ENCODE results near the gene TREX2.

The TREX2 gene, protein sequence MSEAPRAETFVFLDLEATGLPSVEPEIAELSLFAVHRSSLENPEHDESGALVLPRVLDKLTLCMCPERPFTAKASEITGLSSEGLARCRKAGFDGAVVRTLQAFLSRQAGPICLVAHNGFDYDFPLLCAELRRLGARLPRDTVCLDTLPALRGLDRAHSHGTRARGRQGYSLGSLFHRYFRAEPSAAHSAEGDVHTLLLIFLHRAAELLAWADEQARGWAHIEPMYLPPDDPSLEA

DNA sequence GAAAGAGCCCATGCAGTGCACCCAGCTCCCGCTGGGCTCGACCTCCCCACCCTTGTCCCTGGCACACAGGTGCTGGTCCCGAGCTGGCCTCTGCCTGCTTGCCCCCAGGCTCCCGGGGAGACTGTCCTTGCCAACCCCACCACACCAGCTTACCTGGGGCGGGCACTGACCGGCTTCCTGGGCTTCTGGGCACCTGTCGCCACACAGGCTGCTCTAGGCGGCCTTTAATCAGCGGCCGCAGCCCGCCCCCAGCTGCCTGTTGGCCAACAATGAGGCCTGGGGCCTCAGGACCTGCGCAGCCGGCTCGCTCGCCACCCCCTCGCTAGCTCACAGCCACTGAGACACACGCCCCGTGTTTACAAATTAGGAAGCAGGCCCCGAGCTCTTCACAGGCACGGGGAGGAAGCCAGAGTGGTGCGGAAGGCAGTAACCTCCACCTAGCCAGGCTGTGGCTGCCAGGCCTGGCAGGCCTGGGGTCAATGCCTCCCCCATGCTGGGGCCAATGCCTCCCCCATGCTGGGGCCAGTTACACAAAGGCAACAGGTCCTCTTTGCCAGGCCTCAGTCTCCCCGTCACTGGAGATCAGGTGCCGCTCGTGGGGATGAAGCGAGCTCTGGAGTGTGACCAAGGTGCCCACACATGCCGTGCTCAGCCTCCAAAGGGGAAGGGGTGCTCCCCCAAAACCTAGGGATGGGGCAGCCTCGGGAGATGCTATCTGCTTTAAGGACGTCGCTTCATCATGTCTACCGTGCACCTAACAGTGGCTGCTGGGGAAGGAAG, at the start of gene TREX2:
TREX2 (minus strand) TSS at position 201 of the 780 bp plus-strand sequence. CDS start 626 bp downstream, outside the sequence.
- DNase-seq (ENCODE audit: low read depth), result no peak
- no peak within 1 kb of the TSS for H3K4me3 ChIP-seq (ENCODE audit: low read depth, low read length)

DNA sequence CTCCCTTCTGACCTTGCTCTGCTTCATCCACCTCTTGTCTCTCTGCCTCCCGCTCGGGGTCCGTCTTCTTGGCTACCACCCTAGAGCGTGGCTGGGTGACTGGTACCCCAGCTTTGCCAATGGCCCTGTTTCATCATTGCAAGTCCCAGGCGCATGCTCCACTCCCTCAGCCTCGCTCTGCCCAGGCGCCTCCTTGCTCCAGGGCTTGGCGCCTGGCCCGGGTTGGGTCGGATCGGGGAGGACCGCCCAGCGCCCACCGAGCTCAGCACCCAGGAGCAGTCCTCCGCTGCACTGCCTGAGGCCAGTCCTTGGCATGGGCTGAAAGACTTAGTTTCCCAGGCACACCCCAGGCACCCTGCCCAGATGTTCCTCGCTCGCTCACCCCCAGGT, 49.5 kb upstream of the TREX2 start:
- no peak for DNase-seq (ENCODE audit: low read depth)
- peak overlapping the region; percentile 60 for H3K4me3 ChIP-seq (ENCODE audit: low read depth, low read length)

DNA sequence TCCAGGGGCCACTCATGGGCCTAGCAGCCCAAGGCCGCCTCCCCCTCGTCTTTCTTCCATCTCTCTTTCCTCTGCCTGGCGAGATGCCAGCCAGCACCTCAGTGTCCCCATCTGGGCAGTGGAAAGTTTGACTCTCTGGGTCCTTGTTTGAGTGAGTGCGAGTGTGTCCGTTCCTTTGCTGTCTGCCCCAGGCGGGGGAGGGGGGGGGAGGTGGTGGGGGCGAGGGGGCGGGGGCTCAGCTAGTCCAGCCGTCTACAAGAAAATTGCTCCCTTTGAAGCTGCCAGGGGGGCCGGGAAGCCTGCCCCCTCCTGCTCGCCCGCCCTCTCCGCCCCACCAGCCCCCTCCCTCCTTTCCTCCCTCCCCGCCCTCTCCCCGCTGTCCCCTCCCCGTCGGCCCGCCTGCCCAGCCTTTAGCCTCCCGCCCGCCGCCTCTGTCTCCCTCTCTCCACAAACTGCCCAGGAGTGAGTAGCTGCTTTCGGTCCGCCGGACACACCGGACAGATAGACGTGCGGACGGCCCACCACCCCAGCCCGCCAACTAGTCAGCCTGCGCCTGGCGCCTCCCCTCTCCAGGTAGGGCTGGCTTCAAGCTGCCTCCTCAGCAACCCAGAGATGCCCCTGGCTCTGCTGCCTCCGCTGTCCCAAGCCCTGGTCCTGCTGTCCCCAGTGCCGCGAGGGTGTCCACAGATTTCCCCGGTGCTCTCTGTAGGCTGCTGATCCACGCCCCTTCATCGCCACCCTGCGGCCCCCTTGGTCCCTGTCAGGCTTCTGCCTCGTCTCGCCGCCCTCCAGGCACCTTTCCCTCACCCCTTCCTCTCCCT, 48.9 kb upstream of the TREX2 start, which contains the start of gene BGN:
BGN (plus strand) TSS at position 440 of the 821 bp plus-strand sequence. CDS start 9,652 bp downstream, outside the sequence.
- no peak for DNase-seq (ENCODE audit: low read depth)
- peak within 1 kb of the TSS; percentile 60 for H3K4me3 ChIP-seq (ENCODE audit: low read depth, low read length)

DNA sequence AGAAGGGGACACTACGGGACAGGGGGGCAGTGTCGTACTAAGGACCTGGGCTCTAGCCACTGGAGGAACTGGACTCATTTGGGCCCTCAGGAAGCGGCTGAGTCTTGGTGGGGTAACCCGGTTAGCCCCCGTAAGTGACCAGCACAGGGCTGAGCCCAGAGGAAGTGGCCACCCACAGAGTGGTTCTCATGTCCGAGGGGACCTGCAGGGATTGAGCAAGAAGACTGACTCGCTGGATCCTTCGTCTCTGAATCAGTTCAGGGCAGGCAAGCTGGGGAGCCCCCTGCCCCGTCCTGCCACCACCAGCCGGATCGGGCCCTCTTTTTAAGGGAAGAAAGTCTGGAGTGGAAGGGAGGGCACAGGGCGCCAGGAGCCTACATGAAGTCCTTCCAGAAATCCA, 48.2 kb upstream of the TREX2 start:
- DNase-seq (ENCODE audit: low read depth), result no peak
- H3K4me3 ChIP-seq (ENCODE audit: low read depth, low read length), result peak overlapping the region; percentile 28

DNA sequence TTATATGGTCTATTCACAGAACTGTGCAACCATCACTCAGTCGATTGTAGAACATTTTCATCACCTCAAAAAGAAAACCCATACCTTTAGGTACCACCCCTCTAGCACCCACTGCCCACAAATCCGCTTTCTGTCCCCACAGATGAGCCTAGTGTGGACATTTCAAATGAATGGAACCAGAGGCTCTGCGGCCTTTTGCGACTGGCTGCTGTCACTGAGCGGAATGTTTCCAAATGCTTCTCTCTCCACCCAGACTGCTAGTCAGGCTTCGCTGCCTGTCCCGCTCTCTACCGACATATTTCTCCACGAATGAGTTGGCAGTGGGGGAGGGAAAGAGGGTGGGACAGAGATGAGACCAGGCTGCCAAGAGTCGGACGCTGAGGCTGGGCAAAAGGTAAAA, 47.2 kb upstream of the TREX2 start:
- no peak for DNase-seq (ENCODE audit: low read depth)
- H3K4me3 ChIP-seq (ENCODE audit: low read depth, low read length), result no peak overlapping the region

DNA sequence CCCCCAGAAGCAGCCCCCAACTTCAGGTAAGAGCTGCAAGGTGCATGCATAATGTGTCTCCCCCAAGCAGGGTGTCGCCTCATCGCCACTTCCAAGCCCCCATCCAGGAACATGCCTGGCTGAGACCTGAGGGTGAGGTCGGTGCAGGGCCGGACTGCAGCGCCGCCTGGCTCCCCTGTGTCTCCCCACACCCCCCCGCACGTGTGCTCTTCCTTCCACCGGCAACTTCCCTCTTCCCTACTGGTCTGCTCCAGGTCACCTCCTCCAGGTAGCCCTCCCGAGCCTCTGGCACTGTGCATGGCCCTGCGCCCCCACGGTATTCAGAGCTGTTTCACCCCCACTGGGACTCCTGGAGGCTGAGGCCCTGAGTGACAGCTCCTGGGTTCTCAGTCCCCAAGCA, 46.7 kb upstream of the TREX2 start:
- no peak overlapping the region for H3K4me3 ChIP-seq (ENCODE audit: low read depth, low read length)
- DNase-seq (ENCODE audit: low read depth), result no peak

DNA sequence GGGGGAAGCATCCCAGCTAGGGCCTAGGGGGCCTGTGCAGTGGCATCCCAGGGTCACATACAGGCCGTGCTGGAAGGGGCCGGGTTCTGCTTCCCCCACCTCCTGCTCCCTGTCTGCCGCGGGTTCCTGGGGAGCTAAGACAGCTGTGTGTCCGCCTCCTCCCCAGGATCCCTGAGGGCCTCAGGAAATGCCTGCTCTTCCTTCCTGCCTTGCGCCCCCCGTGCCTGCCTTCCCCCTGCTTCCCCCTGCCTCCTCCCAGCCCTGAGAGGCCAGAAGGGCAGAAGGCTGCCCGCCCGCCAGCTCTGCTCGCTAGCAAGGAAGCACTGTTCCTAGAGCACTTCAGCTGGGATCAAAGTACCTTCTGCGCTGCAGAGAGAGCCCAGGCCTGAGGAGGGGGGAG, 46.1 kb upstream of the TREX2 start:
- no peak overlapping the region for H3K4me3 ChIP-seq (ENCODE audit: low read depth, low read length)
- DNase-seq (ENCODE audit: low read depth), result no peak

DNA sequence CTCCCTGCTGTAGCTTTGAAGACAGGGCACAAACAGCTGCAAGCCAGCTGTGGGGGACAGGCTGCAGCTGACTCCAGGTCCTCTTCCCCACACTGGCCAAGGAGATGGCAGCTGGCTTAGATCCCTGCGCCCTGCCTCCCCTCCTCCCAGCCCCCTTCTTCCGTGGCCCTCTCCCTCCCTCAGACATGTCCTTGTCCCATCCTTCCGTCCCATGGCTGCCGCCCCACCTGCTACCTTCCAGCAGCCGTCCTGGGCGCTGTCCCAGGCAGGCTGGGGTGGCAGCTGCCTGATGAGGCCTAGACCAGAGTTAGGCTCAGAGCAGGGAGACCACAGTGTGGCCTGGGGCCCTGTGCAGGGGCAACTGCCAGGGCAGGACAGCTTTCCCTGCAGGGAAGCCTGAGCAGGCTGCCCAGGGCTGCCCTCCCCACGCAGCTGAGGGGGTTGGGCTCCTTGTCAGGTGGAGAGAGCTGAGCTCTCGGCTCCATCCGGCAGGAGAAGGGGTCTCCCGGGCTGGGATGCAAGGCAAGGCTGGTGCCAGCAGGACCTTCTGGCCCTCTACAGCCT, 45.6 kb upstream of the TREX2 start:
- no peak for DNase-seq (ENCODE audit: low read depth)
- H3K4me3 ChIP-seq (ENCODE audit: low read depth, low read length), result no peak overlapping the region

DNA sequence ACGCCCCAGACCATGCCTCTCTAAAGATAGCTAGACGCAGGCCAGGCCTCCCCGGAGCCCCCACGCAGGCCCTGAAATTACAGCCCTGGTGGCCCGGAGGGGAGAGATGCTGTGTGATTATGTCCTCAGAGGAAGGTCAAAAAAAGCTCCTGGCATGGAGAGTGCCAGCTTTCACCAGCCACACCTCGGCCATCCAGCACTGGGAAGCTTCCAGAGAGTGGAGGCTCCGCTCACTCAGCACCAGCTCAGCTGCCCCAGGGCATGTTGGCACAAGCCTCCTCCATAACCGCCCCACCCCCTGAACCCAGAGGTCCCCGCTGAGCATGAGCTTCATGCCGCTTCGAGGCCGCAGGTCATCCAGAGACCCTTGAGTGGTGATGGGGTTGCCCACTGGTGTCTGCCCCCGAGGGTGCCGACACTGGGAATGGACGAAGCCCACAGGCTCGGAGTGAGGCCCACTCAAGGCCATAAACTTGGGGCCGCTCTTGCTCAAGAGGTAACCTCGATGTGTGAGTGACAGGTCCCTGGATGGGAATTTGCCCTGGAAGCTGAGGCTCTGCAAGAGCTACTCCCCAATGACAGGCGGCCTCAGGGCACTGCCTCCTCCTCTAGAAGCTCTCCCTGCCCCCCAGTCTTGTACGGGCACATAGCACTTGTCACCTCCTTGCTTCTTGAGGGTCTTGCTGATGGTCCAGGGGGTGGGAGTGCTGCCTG, 44.5 kb upstream of the TREX2 start:
- no peak for DNase-seq (ENCODE audit: low read depth)

DNA sequence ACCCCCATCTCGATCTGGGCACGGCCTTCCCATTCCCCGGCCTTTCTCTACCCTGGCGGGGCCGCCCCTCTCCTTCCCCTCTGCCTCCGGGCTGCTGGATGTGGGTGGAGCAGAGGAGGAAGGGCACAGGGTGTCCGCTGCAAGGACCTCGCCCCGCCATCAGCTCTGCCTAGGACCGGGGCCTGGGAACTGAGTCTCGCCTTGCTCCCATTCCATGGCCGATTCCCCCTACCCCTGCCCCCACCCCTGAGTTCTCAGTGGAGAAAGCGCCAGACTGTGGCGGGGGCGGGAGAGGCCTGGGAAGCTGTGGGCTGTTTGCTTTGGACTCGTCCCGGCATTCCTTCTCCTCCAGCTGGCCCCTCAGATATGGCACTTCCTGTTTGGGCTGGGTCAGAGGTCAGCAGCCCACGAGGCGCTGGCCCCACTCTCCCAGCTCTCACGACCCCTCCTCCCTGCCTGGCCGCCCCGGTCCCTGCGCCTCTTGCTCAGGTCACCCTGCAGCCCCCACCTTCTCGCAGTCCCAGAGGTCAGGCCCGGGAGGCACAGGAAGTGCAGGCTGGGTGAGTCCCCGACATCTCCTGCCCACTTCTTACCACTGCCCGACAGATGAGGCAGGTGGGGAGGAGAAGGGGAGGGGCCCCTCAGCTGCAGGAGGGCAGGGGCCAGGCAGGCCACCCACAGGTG, 42.5 kb upstream of the TREX2 start:
- H3K4me3 ChIP-seq (ENCODE audit: low read depth, low read length), result no peak overlapping the region
- DNase-seq (ENCODE audit: low read depth), result no peak

More for the DNA sequence above, 44.5 kb upstream of the TREX2 start:
- H3K4me3 ChIP-seq (ENCODE audit: low read depth, low read length), result no peak overlapping the region

DNA sequence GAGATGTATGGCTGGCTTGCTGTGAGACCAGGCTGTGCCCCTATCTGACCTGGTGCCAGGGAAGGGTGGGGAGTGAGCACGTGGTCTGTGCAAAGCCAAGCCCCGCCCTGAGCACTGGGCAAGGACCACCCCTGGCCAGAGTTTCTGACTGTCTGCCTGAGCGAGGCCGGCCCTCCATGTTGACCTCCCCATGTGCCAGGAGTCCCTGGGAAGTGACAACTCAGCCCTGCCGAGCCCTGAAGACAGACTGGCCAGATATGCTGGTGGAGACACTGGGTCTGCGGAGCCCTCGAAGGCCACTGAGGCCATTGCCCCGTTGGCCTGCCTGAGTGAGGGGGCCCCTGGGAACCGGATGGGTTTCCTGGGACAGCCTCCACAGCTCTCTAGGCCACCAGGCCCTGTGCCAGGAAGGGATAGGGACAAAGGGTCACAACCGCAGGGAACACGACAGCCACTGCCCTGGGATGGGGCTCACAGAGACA, 41.8 kb upstream of the TREX2 start:
- DNase-seq (ENCODE audit: low read depth), result no peak
- H3K4me3 ChIP-seq (ENCODE audit: low read depth, low read length), result no peak overlapping the region

DNA sequence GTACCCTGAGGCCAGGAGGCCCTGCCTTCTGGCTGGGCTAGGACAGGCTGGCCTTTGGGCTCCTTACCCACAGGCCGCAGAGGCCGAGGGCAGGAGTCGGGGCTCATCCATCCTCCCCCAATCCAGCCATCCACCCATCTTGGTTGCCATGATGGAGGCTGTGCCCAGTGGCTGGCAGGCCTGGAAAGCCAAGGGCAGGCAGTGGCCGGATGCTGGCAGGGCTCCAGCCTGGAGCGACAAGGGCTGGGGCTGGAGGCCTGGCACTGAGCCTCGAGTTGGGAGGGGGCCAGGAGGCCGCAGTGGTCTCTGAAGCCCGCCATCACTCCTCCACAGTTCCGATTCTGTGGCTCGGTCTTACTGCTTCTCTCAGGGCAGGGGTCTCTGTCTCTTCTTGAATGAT, 40.3 kb upstream of the TREX2 start:
- DNase-seq (ENCODE audit: low read depth), result no peak
- H3K4me3 ChIP-seq (ENCODE audit: low read depth, low read length), result no peak overlapping the region

DNA sequence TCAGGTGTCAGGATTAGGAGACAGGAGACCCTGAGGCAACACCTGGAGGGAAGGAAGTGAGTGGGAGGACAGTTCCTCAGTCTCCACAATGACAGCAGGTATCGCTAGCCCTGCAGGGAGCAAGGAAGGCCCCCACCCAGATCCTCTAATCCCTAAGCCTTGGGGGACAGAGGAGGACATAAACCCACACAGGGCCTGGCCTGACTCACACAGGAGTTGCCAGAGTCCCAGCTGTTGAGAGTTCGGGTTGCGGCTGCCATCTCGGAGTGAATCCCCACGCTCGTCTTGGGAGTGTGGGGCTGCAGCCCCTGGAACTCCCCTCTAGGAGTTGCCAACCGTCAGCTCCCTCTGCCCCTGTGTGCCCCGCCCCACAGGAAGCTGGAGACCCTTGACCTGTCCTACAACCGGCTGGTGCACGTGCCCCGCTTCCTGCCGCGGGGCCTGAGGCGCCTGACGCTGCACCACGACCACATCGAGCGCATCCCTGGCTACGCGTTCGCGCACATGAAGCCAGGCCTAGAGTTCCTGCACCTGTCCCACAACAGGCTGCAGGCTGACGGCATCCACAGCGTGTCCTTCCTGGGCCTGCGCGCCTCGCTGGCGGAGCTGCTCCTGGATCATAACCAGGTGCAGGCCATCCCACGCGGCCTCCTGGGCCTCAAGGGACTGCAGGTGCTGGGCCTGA, 39.7 kb upstream of the TREX2 start:
- no peak for DNase-seq (ENCODE audit: low read depth)
- H3K4me3 ChIP-seq (ENCODE audit: low read depth, low read length), result no peak overlapping the region

DNA sequence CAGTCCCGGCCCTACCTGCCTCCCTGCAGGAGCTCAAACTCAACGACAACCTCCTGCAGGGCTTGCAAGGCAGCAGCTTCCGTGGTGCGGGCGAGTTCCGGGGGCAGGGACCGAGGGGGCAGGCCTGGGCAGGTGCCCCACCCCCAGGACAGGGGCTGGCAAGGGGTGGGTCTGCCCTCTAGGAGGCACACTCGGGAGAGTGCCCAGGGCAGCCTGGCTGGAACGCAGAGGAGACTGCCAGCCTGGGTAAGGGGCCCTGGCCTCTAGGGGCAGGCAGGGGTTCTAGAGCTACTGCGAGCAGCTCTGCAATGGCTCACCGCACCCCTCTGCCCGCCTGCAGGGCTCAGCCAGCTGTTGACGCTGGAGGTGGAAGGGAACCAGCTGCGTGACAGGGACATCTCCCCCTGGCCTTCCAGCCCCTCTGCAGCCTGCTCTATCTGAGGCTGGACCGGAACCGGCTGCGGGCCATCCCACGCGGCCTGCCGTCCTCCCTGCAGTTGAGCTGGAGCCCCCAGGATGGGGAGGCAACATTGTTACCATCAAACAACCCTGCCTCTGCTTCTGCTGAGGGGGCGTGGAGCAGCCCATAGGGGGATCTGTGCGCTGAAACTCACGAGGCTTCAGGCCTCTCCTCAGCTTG, 36.6 kb upstream of the TREX2 start:
- DNase-seq (ENCODE audit: low read depth), result no peak

DNA sequence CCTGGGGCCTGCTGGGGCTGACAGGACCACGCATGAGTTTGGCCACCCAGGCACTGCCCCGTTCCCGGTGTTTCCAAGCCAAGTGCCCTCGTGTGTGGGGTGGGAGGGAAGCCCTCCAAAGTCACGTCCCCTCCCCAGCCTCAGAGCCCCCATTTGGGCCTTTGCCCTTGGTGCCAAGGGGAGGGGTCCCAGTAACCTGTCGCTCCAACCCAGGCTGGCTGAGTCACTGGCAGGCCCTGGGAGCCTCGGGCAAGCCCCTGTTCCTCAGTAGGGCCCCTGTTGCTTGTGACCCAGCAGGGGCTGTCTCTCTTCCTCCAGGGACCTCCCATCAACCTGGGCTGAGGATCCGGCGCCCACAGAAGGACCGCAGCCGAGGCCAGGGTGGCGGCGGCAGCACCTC, 35.2 kb upstream of the TREX2 start:
- DNase-seq (ENCODE audit: low read depth), result no peak

More for the DNA sequence above, 36.6 kb upstream of the TREX2 start:
- no peak overlapping the region for H3K4me3 ChIP-seq (ENCODE audit: low read depth, low read length)

DNA sequence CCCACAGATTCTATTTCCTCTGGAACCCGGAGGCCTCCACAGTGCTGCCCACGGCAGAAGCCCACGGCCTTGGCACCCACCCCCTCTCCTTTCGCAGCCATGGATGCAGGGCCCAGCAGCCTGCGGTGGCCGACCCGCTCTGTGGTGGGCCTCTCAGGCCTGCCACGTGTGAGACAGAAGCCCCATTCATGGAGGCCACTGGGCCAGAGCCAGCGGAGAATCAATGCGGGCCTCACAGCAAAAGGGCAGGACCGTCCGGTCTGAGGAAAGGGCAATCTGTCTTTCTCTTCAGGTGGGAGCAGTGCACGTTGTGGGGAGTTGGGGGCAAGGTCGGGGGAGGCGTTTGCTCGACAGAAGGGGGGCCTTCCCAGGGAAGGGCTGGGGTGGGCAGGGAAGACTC, 32.9 kb upstream of the TREX2 start:
- no peak overlapping the region for H3K4me3 ChIP-seq (ENCODE audit: low read depth, low read length)
- no peak for DNase-seq (ENCODE audit: low read depth)

More for the DNA sequence above, 35.2 kb upstream of the TREX2 start:
- no peak overlapping the region for H3K4me3 ChIP-seq (ENCODE audit: low read depth, low read length)

DNA sequence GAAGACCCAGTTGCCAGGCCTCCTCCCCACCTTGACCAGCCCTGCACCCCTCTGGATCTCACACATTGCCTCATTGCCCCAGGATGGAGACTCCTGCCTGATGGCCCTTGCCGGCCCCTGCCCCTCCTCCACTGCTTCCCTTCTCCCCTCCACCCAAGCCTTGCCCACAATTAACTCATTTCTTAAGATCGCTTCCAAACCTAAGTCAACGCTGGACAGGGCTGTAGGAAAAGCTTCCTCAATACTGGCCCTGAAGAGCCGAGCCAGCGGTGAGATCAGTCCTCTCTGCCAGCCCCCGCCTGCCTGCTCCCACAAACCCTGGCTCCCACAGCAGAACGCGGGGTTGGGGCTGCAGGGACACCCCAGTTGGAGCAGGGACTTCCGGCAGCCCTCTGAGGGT, 32.0 kb upstream of the TREX2 start:
- H3K4me3 ChIP-seq (ENCODE audit: low read depth, low read length), result no peak overlapping the region
- DNase-seq (ENCODE audit: low read depth), result no peak
